Left hindlimb (tissue), 1 donor: Measurements from ENCODE around the gene KIF13A.
"Not testable (repeated sequence)": the region's sequence is repeated elsewhere in the genome, so short reads cannot be mapped to it uniquely, and the experiment has no call there.

Experiments used
- DNase-seq: peaks from one replicate; pipeline ENCODE4 v3.0.0-alpha.2; 2018

KIF13A gene

DNA sequence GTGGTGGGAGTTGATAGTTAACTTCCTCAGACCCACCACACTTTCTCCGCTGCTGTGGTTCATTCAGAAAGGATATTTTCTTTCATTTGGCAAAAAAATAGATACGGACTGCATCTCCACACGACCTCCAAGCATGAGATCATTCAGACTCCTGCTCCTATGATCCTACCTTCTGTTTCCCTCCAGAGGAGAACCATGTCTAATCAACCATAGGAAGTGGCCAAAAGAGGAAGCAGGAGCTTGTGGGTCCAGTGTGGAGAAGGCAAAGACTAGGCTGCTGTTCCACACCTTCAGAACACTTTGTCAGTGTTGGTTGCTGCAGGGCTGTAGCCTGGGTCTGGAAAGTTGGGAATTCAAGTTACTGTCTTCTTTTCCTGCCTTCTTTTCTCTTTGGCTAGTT lies 10.6 kb upstream of the KIF13A start:
- no peak for DNase-seq

DNA sequence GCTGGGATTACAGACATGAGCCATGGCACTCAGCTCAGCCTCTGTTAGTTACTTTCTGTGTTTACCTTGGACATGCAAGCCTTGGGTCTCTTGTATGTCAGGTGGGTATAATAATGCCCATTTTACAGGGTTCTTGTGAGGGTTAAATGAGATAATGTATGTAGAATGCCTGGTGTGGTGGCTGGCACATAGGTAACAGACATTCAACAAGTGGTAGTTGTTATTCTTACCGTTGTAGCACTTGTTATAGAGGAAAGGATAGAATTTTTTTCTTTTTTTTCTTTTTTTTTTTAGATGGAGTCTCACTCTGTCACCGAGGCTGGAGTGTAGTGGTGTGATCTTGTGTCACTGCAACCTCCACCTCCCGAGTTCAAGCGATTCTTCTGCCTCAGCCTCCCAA lies 8.0 kb upstream of the KIF13A start:
- no peak for DNase-seq

DNA sequence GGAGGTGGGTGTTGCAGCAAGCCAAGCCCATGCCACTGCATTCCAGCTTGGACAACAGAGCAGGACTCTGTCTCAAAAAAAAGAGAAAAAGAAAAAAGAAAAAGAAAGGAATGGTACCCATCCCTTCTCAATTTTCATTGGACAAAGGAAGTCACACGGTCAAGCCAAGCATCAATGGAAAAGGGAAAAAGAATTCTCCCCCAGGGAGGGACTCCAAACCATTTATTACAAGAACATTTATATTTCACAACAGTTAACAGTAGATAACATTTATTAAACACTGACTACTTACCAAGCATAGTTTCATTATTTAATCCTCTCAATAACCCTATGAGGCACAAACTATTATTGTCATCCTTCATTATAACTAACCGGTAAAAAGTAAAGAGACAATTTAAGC lies 6.6 kb upstream of the KIF13A start:
- no peak for DNase-seq

DNA sequence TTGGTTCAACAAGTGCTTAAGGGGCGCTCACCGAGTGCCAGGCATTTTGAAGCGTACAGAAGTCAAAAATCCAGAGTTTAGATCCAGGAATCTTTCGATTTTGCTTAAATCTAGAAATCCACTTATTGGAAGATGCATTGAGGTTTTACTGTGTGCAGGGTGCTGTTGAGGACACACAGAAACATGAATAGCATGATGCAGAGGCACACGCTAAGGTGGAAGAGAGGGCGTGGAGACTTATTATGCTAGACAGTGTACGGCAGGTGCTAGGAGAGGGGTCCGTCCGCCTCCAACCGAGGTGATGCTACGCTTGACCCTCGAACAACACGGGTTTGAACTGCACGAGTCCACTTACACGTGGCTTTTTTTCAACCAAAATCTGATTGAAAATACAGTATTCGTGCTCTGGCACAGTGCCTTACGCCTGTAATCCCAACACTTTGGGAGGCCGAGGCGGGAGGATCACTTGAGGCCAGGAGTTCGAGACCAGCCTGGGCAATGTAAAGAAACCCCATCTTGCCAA lies 1.0 kb upstream of the KIF13A start:
- DNase-seq, result no peak

DNA sequence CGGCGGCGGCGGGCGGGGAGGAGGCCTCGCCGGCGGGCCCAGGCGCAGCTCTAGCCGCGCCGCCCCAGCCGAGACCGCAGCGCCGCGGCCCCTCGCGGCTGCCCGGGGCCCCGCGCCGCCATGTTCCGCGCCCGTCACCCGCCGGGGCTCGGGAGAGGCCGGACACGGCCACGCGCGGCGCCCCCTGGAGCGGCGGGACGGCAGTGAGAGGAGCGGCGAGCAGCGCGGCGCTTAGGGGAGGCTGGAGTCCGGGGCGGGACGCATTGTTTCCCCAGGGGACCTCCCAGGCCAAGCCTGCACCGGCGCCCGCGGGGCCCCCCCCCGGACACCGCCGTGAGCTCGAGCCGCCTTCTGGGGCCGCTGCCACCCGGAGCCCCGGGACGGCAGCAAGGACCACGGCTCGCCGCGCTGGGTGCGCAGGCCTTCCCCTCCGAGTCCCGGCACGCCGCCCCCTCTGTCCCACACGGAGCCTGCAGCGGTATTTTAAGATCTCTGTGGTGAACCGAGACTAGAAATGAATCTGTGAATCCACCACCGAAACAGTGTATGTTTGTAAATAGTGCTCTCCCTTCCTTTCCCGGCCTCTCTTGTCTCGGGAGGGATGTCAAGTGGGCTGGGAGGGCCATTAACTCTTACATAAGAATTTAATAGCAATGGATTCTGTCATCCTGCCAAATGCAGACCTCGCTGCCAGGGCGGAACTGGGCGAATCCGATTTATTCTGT lies 424 bp upstream of the KIF13A start:
- peak; percentile 74 for DNase-seq

DNA sequence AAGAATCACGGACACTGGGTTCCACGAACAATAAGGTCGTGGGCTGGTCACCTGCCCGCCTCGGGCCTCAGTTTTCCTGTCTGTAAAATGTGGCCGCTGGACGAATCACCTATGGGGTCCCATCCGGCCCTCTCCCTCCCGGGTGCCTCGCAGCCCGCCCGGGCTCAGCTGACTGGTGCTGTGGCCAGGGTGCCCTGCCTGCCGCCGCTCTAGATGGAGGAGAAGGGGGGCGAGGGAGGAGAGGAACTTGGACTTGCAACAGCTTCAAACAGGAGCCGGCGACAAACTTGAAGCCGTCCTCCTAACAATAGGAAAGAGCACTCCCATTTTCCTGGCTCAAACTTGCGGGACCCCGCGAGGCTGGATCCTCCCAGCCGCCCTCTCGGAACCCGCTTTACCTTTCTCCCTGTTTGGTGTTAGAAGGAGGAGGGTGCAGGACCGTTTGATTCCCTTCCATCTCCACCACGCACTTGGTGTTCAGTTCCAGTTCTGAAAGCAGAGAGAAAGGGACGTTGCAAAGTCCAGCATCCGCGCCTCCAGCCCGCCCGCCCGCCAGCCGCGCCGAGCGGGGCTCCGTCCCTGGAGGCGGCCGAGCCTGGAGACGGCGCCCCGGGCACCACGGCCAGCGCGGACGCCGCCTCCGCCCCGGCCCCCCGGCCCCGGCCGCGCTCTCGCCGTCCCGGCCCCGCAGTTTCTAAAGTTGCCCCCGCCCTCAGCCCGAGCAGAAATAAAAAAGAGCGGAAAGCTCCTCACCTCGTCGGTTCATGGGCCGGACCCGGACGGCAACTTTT lies 584 bp downstream of the KIF13A start:
- peak; percentile 64 for DNase-seq

DNA sequence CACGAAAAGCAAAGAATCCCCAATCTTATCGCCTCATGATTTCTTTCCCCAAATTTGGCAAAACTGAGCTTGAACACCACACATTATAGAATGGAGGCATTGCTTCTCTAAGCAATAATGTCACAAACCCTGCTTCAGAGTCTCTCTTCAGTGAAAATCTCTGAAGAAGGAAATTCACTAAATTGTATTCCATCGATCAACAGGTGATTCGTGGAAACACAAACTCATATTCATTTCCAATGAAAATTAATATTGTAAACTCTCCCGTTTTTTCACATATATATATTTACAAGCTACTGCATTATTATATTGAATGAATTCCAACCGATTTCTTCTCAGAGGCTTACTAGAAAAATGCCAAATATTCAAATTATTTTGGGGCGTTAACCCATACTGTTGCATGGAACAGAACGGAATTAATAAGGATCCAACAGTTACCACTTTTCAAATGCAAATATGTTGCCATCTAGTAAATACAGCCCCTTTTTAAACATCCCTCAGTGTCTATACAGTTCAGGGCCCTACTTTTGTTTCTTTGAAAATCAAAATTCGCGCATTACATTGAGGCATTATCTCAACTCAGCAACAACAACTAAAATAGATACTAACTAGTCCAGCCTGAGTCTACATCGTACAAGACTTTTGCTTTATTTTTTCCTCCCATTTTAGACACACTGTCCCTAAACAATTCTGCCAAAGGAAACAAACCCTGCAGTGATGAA lies 1.3 kb downstream of the KIF13A start:
- DNase-seq, result no peak

DNA sequence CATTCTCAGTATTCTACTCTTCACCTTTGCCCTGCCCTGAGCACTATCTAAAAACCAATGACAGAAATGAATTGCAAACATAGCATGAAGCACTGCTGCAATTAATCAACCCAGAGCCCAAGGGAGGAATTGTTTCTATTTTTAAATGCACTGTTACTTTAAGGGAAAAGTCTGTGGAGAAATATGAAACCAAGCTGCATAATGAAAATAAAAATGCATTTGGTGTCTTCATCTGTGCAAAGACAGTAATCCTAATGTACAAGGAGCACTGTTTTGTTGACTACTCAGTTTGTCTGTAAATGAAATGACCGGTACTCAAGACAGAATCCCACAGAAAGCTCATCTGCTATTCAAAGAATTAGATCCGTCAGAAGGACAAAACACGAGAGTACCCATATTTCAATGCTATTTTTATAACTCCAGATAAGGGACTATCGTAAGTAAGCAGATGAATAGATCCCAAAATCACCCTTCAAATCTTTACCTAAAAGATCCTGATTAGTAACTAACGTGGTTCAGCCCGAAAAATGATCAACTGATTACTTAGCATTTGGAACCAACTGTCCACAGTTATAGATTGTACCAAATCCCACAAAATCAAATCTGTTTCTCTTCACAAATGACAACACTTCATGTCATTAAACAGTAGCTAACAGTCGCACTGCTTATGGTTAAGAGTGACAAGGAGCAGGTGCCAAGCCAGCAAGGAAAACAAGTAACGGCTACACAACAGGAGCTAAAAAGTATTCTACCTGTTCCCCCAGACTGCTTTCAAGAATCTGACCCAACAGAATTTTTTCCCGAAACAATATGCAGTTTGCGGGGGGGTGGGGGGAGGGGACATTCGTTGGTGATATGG lies 2.4 kb downstream of the KIF13A start:
- DNase-seq, result no peak

DNA sequence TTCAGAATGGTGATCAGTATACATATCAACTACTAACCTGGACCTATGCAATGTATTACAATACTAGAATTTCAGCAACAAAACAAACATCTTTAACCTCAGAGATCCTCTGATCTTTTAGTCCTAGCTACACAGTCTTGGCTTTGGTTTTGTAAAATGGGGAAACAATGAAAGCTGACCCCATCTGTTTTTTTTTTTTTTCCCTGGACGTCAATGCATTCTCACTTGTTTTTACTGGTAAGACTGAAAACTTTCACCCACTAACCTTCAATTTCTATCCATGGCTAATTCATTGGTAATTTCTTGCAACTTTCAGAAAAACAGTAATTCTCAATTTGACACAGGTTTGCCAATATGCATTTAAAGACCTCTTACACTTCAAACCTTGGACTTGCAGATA lies 3.0 kb downstream of the KIF13A start:
- DNase-seq, result no peak

DNA sequence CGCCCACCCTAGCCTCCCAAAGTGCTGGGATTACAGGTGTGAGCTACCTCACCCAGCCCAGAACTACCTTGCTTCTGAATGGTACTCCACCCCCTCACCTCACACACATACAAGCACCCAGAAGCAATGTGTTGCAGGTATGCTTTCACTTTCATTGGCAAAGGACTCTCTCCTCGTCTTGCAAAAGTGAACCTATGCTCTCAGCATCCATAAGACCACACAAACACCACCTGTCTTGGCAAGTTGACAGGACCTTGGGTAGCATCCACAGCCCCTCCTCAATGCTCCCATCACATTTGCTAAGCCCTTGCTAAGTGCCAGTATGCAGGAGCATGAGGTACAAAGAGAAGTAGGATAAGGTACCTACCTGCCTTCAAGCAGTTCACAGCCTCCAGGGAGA lies 3.7 kb downstream of the KIF13A start:
- no peak for DNase-seq

DNA sequence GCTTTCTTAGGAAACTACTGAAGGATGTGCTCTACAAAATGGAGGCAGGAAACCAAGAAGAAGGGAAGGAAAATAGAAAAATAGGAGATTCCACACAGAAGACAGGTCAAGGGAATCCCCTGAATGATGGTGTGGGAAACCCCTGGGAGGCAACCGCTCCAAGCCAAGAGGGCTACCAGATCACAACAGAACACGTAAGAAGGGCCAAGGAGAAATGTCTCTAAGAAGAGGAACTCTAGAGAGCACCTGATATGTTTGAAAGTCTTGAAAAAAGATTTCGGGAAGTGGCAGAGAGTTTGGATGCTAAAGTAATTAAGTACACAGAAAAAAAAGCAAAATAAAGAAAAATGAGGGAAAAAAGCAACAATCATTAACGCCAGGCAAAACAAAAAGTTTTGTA lies 7.1 kb downstream of the KIF13A start:
- no peak for DNase-seq

DNA sequence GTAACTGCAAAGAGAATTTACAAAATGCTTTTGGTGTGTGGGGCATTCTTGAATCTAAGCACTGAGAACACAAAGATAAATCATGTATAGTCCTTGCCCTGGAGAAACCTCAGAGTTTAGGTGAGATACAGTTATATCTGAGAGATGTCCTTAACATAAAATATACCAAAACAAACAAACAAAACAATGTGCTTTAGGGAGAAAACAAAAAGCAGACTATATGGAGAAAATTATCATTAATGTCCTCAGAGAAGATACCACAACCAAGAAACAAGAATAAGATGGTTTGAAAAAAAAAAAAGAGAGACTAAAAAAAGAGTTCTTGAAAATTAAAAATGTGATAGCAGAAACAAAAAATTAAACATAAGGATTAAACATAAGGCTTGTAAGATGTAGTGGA lies 8.0 kb downstream of the KIF13A start:
- no peak for DNase-seq

DNA sequence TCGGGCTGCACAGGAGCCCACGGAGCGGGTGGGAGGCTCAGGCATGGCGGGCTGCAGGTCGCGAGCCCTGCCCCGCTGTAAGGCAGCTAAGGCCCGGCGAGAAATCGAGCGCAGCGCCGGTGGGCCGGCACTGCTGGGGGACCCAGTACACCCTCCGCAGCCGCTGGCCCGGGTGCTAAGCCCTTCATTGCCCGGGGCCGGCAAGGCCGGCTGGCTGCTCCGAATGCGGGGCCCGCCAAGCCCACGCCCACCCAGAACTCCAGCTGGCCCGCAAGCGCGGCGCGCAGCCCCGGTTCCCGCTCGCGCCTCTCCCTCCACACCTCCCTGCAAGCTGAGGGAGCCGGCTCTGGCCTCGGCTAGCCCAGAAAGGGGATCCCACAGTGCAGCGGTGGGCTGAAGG lies 11.2 kb downstream of the KIF13A start:
- DNase-seq, result not testable (repeated sequence)

DNA sequence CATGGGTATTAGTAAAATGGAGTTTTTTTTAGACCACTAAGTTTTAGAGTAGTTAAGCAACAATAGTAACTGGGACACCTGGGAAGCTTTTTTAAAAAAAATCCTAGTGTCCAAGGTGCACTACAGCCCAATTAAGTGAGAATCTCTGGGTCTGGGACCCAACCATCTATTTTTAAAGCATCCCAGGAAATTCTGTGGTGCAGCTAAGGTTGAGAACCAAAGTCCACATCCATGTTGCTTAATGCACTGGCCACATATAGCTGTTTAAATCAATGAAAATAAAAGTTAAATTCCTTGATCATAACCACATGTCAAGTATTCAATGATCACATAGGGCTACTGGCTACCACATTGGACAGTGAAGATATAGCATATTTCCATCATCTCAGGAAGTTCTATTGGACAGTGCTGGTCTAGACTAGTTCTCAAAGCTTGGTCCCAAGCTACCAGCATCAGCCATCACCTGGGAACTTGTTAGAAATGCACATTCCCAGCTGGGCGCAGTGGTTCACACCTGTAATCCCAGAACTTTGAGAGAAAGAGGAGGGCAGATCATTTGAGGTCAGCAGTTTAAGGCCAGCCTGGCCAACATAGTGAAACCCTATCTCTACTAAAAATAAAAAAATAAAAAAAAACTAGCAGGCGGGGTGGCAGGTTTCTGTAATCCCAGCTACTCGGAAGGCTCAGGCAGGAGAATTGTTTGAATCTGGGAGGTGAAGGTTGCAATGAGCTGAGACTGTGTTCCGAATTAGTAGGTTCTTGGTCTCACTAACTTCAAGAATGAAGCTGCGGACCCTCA lies 12.7 kb downstream of the KIF13A start:
- no peak for DNase-seq

DNA sequence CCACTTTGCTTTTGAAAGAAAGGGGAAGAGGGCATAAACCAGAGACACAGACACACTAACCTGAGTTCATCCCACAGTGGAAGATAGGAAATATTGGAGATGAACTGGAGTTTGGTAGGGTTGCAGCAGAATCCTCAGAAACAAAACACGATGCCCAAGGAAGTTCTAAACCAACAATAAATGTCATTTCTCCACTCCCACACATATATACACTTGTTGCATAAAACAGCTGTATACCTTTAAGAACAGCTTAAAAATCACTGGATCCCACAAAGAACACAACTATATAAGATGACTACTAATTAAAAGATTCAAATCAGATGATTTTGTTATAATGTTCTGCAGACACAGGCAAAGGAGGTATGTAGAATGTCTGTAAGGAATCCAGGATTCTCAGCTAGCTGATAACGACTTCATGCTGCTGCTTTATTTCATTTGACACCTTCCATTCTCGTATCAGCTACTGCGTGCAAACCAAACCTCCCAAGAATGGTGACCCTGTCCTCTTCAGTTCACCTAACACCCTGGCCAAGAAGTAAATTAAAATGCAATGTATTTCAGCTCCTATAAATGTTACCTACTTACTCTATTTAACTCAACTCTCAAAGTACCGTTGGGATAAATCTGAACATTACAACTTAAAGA lies 14.3 kb downstream of the KIF13A start:
- no peak for DNase-seq

DNA sequence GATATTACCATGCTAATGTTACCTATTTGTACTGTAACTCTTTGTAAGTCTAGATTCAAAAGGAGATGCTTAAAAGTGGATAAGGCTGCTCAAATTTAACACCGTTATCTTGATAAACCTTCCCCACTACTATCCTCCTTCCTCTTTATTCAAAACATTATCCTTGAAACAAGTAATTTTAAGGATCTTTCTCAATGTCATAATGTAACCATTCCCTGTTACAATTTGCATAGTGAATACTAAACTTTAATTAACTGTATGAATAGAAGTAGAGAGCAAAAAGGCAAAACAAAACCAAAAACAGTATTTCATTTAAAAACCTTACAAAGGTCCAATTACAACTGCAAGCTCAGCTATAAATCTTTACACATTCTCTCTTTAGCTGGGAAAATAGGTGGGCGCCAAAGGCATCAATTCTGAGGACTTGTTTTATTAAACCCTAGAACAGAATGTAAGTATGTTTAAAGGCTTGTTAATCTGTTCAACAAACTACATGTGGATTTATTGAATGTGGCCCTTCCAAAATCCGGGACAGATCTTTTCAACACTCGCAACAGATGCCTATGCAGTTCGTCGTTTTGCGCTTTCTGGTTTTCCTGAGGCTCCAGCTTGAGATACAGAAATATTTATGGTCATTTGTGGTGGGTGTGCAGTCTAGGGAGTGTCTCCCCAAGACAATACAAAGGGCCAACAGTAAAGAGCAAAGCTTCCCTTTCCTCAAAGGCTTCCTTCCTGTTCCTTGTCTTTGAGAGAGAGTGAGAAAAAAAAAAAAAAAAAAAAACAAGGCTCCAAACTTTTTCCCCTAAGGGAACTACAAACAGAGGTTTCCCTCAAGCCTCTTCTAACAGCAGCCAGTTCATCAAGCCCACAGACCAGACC lies 15.1 kb downstream of the KIF13A start:
- no peak for DNase-seq

DNA sequence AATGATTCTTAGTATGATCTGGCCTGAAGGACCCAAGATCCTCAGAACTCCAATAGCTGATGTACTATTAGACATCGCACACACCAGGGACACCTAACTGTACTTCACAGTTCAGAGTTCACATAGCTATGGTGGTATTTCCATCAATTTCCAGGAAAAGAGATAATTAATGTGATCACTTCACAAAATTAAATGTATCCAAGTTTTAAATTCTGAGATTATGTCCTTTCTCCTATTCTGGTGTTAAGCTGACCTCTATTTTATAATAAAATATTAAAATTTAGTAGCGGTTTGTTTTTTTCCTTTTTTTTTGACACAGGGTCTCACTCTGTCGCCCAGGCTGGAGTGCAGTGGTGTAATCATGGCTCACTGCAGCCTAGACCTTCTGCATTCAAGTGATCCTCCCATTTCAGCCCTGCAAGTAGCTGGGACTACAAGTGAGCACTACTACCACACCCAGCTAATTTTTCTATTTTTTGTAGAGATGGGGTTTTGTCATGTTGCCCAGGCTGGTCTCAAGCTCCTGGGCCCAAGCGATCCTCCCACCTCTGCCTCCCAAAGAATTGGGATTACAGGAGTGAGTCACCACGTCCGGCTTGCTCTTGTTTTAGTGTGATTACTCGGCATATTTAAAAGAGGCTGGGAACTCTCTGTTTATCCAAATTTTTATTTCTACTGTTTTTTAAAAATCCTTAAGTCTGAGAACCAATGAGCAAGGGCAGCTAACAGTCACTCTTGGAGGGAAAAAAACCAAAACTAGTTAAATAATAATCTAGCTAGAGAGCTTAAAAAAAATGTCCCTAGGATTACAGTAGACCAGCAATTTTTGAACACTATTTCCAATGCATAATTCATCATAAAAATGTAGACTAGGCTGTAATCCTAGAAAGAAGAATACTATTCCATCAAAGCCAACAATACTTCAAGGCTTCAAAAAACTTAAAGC lies 16.0 kb downstream of the KIF13A start:
- no peak for DNase-seq

DNA sequence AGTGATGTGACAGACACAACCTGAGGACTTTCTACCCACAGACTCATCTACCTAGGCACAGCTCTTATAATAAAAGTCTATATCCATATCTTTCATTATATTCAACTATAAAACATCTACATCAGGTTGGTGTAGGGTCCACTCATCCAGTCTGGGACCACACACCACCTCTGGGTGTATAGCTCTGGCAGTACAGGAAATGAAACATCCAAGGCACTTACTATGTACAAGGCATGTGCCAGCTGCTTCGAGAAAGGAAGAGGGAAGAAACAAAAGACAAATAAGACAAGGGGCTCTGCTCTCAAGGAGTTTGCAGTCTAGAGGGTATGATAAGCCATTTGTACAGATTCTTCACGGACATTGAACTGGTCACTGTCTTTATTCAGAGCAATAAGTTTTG lies 18.6 kb downstream of the KIF13A start:
- DNase-seq, result no peak
